Hepatocyte (in vitro differentiated cells): ENCODE measurements around the gene OBP2A. TPM values are rescaled to one million over a fixed set of nuclear protein-coding genes. Genes with fewer than 3 reads are reported as not detected.
"Not testable (repeated sequence)": the region's sequence is repeated elsewhere in the genome, so short reads cannot be mapped to it uniquely, and the experiment has no call there.

ENCODE experiments used
- DNase-seq: peaks from one replicate; pipeline ENCODE4 v3.0.0-alpha.2; 2016; ENCODE audit warnings: low spot score
- H2AFZ ChIP-seq: fragments of 200-600 bp; sonication (generic); 2 replicates; pipeline ENCODE4 v1.6.0; 2016; ENCODE audit warnings: antibody characterized with exemption, mild to moderate bottlenecking
- H3K27ac ChIP-seq: fragments of 200-600 bp; sonication (generic); 2 replicates; pipeline ENCODE4 v1.5.1; 2016; ENCODE audit warnings: mild to moderate bottlenecking
- H3K27me3 ChIP-seq: fragments of 200-600 bp; sonication (generic); 2 replicates; pipeline ENCODE4 v1.6.1; 2016
- H3K36me3 ChIP-seq: fragments of 200-600 bp; sonication (generic); replicated peaks from 2 replicates; pipeline ENCODE4 v1.5.1; 2016; ENCODE audit warnings: low read depth; ENCODE audit not compliant: insufficient read depth
- H3K4me1 ChIP-seq: fragments of 200-600 bp; sonication (generic); 2 replicates; pipeline ENCODE4 v1.5.1; 2016; ENCODE audit warnings: mild to moderate bottlenecking, moderate library complexity; ENCODE audit not compliant: insufficient read depth
- H3K4me2 ChIP-seq: fragments of 200-600 bp; sonication (generic); 2 replicates; pipeline ENCODE4 v1.6.0; 2016
- H3K4me3 ChIP-seq: fragments of 200-600 bp; sonication (generic); 2 replicates; pipeline ENCODE4 v1.5.1; 2016; ENCODE audit warnings: mild to moderate bottlenecking
- H3K79me2 ChIP-seq: fragments of 200-600 bp; sonication (generic); 2 replicates; pipeline ENCODE4 v1.6.0; 2017; ENCODE audit warnings: mild to moderate bottlenecking
- H3K9me2 ChIP-seq: fragments of 200-600 bp; sonication (generic); replicated peaks from 2 replicates; pipeline ENCODE4 v1.6.0; 2017; ENCODE audit warnings: mild to moderate bottlenecking; ENCODE audit not compliant: insufficient read depth
- H3K9me3 ChIP-seq: fragments of 200-600 bp; sonication (generic); 2 replicates; pipeline ENCODE4 v1.5.1; 2016; ENCODE audit warnings: low read depth, mild to moderate bottlenecking
- H4K20me1 ChIP-seq: fragments of 200-600 bp; sonication (generic); 2 replicates; pipeline ENCODE4 v1.6.0; 2016; ENCODE audit warnings: mild to moderate bottlenecking; ENCODE audit not compliant: insufficient read depth, poor library complexity, severe bottlenecking
- CTCF ChIP-seq: fragments of 200-600 bp; sonication (generic); IDR thresholded peaks from 2 replicates; pipeline ENCODE4 v1.5.1; 2016; ENCODE audit warnings: antibody characterized with exemption, mild to moderate bottlenecking; ENCODE audit not compliant: poor library complexity
- EZH2 ChIP-seq: fragments of 200-600 bp; sonication (generic); IDR thresholded peaks from 2 replicates; pipeline ENCODE4 v1.6.1; 2016; ENCODE audit warnings: antibody characterized with exemption, mild to moderate bottlenecking, borderline replicate concordance
- EZH2phosphoT487 ChIP-seq: fragments of 200-600 bp; sonication (generic); IDR thresholded peaks from one replicate; pipeline ENCODE4 v1.6.1; 2018; ENCODE audit warnings: antibody characterized with exemption, mild to moderate bottlenecking, low read depth, moderate library complexity; ENCODE audit not compliant: unreplicated experiment, severe bottlenecking
- WGBS: methylation state at CpG from one replicate; pipeline ENCODE4 v1.1.6; 2016; ENCODE audit warnings: low lambda C conversion rate; ENCODE audit errors: missing lambda C conversion rate; 5-methylcytosine and 5-hydroxymethylcytosine counted together
- polyA plus RNA-seq: library from polyadenylated mRNA; unstranded; fragments of >200 nt; fragmentation: Nextera tagmentation; extraction: Ambion mirVana; gene quantifications from 2 replicates; pipeline ENCODE4 v1.2.1, GENCODE V29; 2016
- total RNA-seq: library from RNA; depleted of rRNA; stranded (reverse); fragments of >200 nt; gene quantifications from 2 replicates; pipeline ENCODE4 v1.2.3, GENCODE V29; 2014

Gene OBP2A
- total and polyA plus RNA-seq, 2 experiments from 2014 or later = not detected

- H3K27ac ChIP-seq = no peak overlapping the region
- H2AFZ ChIP-seq = no peak overlapping the region
- no peak for TF ChIP-seq EZH2
- TF ChIP-seq CTCF = no peak
- no peak for TF ChIP-seq EZH2phosphoT487
- H3K4me3 ChIP-seq = no peak overlapping the region
- no peaks in the 10 kb centered on the region for H3K36me3 ChIP-seq
- WGBS = 85% methylated on average over 8 of the region's 8 CpGs
- no peaks in the 10 kb centered on the region for H3K27me3 ChIP-seq
- H4K20me1 ChIP-seq = no peaks in the 10 kb centered on the region
- no peaks in the 10 kb centered on the region for H3K4me1 ChIP-seq
- no peaks in the 10 kb centered on the region for H3K79me2 ChIP-seq
- no peak for DNase-seq
- no peaks in the 10 kb centered on the region for H3K9me2 ChIP-seq
- no peaks in the 10 kb centered on the region for H3K9me3 ChIP-seq
- H3K4me2 ChIP-seq = no peak overlapping the region
Measured at GRCh38 chr9:135536216-135536615, 9.7 kb upstream of the OBP2A start.

- not testable (repeated sequence) for H3K27me3 ChIP-seq, H3K4me1 ChIP-seq, H4K20me1 ChIP-seq, H3K36me3 ChIP-seq, H2AFZ ChIP-seq, H3K4me3 ChIP-seq, DNase-seq, H3K9me2 ChIP-seq, H3K79me2 ChIP-seq, H3K9me3 ChIP-seq
- 40% methylated on average over 8 of the region's 8 CpGs for WGBS
- Histone ChIP-seq H3K4me2 (peak overlapping the region; percentile 50), H3K27ac (peak overlapping the region; percentile 62)
Measured at GRCh38 chr9:135543262-135543894, 2.5 kb upstream of the OBP2A start.

- no peak overlapping the region for H3K27ac ChIP-seq
- no peak for DNase-seq
- no peak for TF ChIP-seq CTCF
- TF ChIP-seq EZH2phosphoT487 = no peak
- no peak for TF ChIP-seq EZH2
- H3K9me2 ChIP-seq = no peaks in the 10 kb centered on the region
- no peaks in the 10 kb centered on the region for H4K20me1 ChIP-seq
- H3K4me3 ChIP-seq = no peak overlapping the region
- H3K9me3 ChIP-seq = no peaks in the 10 kb centered on the region
- H2AFZ ChIP-seq = no peak overlapping the region
- H3K4me2 ChIP-seq = no peak overlapping the region
- 88% methylated on average over 18 of the region's 18 CpGs for WGBS
- H3K79me2 ChIP-seq = no peaks in the 10 kb centered on the region
- no peaks in the 10 kb centered on the region for H3K36me3 ChIP-seq
- no peaks in the 10 kb centered on the region for H3K27me3 ChIP-seq
- H3K4me1 ChIP-seq = no peaks in the 10 kb centered on the region
Measured at GRCh38 chr9:135544981-135545635, 818 bp upstream of the OBP2A start.

- H3K4me3 ChIP-seq, H3K36me3 ChIP-seq, H4K20me1 ChIP-seq, H3K9me3 ChIP-seq, H3K9me2 ChIP-seq, H3K4me2 ChIP-seq, H3K79me2 ChIP-seq, H3K27ac ChIP-seq, H3K4me1 ChIP-seq, H3K27me3 ChIP-seq, H2AFZ ChIP-seq, DNase-seq: not testable (repeated sequence)
- 96% methylated on average over 16 of the region's 21 CpGs for WGBS
Measured at GRCh38 chr9:135546792-135547617, 1.1 kb downstream of the OBP2A start.
